Measurements from ENCODE around the gene CHID1.

DNA sequence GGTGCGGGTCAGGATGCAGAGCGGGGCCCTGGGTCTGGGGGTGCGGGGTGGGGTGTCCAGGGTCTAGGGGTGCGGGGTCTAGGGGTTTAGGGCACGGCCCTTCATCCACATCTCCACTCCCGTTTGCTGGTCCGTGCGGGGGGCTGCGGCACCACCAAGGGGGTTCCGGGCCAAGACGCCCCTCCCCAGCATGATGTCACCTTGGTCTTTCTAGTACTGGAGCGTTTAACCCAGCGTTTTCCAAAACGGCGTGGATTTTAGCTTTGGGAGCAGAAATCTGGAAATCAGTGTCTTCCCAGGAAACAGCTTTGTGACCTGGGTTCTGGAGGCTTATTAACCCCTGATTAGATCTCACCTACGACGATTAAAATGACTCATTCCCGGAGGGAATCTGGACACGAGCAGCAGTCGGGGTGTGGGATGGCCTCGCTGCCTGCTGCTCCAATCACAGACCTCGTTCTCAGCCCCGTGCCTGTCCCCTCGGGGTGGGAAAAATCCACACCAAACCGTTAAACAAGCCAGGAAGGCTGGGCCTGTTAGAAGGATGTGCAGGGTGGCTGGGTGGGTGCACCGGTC lies 15.8 kb upstream of the CHID1 start:
- TF ChIP-seq CTCF (IDR thresholded peaks at IDR 0.05) (no peak), EZH2 (IDR thresholded peaks at IDR 0.05) (no peak)
